HCT116 (cell line): ENCODE data around the gene FAM234B. TPM values are rescaled to one million over a fixed set of nuclear protein-coding genes. Genes with fewer than 3 reads are reported as not detected.

ENCODE experiments used
- ATAC-seq: fragments of 200-7000 bp; cut with Tn5 transposase; 2 replicates; pipeline ENCODE4 v1.9.1; 2020; ENCODE audit warnings: mild to moderate bottlenecking, moderate library complexity
- BruUV-seq: library from RNA; stranded (reverse); fragments of 400-500 nt; replicated peaks from 2 replicates; lab custom pipeline; 2021; lab: Mats Ljungman, UMichigan
- CTCF ChIA-PET: fragments of 300-600 bp; sonication (Branson Sonifier 250); formaldehyde crosslinking; loops from one replicate; lab custom pipeline; 2021; ENCODE audit warnings: antibody characterized with exemption; lab: Charles Lee
- POLR2A ChIA-PET: fragments of 300-600, 350-600 bp; sonication (Branson Sonifier 250); formaldehyde crosslinking; loops from one replicate; lab custom pipeline; 2021; ENCODE audit warnings: antibody characterized with exemption; lab: Charles Lee
- RAD21 ChIA-PET, 2 experiments: fragments of 300-600 bp; sonication (Branson Sonifier 250); formaldehyde crosslinking; loops; one replicate each; lab custom pipeline; 2023; ENCODE audit warnings: low total read pairs in 2 of 2; ENCODE audit not compliant: uncharacterized antibody in 2 of 2, unreplicated experiment in 2 of 2, low non-redundant PET in 1 of 2; lab: Charles Lee
- DNase-seq: peaks from one replicate; pipeline ENCODE4 v3.0.0-alpha.2; 2010; ENCODE audit warnings: low read depth, low spot score
- H2AFZ ChIP-seq: fragments of 200-600 bp; shearing (Covaris generic), sonication (generic); 2 replicates; pipeline ENCODE4 v1.6.1; 2017; ENCODE audit warnings: low read depth, mixed run types, mixed read lengths, antibody characterized with exemption, low read length; ENCODE audit not compliant: poor library complexity, severe bottlenecking
- H3K27ac ChIP-seq: 2 replicates; pipeline ENCODE4 v1.5.1; 2012; ENCODE audit warnings: low read depth, low read length
- H3K27me3 ChIP-seq: fragments of 200-600 bp; sonication (generic); 2 replicates; pipeline ENCODE4 v1.6.1; 2016; ENCODE audit warnings: mixed run types, low read length, mixed read lengths; ENCODE audit not compliant: insufficient read depth
- H3K36me3 ChIP-seq, 2 experiments: fragments of 200-500 bp in 1 of 2; fragments of 200-600 bp in 1 of 2; sonication (Bioruptor generic) in 1 of 2; sonication (generic) in 1 of 2; 2 replicates each; pipeline versions ENCODE4 v1.5.1 to v1.6.1; 2014 to 2016; ENCODE audit warnings: low read length in 2 of 2, inconsistent platforms in 1 of 2, mixed read lengths in 1 of 2, mixed run types in 1 of 2; ENCODE audit not compliant: insufficient read depth in 2 of 2, control insufficient read depth in 1 of 2
- H3K4me1 ChIP-seq, 2 experiments: fragments of 200-600 bp in 1 of 2; sonication (generic) in 1 of 2; 2 replicates each; pipeline versions ENCODE4 v1.5.1 to v1.6.1; 2012 to 2017; ENCODE audit warnings: low read length in 2 of 2, inconsistent platforms in 1 of 2, mild to moderate bottlenecking in 1 of 2, mixed read lengths in 1 of 2, mixed run types in 1 of 2, moderate library complexity in 1 of 2; ENCODE audit not compliant: insufficient read depth in 2 of 2, control insufficient read depth in 1 of 2
- H3K4me2 ChIP-seq: fragments of 200-600 bp; sonication (generic); 2 replicates; pipeline ENCODE4 v1.6.1; 2017; ENCODE audit warnings: mixed run types, low read length, mixed read lengths
- H3K4me3 ChIP-seq, 2 experiments: fragments of 200-600 bp in 1 of 2; sonication (generic) in 1 of 2; replicated peaks in 1 of 2; 2 replicates each; pipeline ENCODE4 v1.5.1; 2011 to 2016; ENCODE audit warnings: low read length in 2 of 2, control low read depth in 1 of 2, low read depth in 1 of 2, mild to moderate bottlenecking in 1 of 2, mixed read lengths in 1 of 2, mixed run types in 1 of 2
- H3K79me2 ChIP-seq: fragments of 200-600 bp; sonication (generic); 2 replicates; pipeline ENCODE4 v1.6.1; 2017; ENCODE audit warnings: mild to moderate bottlenecking, mixed run types, low read length, moderate library complexity, mixed read lengths; ENCODE audit not compliant: insufficient read depth
- H3K9ac ChIP-seq: fragments of 200-600 bp; sonication (generic); 2 replicates; pipeline ENCODE4 v1.6.1; 2016; ENCODE audit warnings: low read length, mixed read lengths
- H3K9me2 ChIP-seq: fragments of 200-600 bp; sonication (generic), shearing (Covaris generic); 2 replicates; pipeline ENCODE4 v1.6.1; 2017; ENCODE audit warnings: mixed run types, mild to moderate bottlenecking, moderate library complexity; ENCODE audit not compliant: insufficient read depth
- H3K9me3 ChIP-seq, 2 experiments: fragments of 200-500 bp in 1 of 2; fragments of 200-600 bp in 1 of 2; sonication (Bioruptor generic) in 1 of 2; sonication (generic) in 1 of 2; 2 replicates each; pipeline ENCODE4 v1.6.1; 2014 to 2017; ENCODE audit warnings: low read length in 2 of 2, mixed read lengths in 2 of 2, inconsistent platforms in 1 of 2, low read depth in 1 of 2, mild to moderate bottlenecking in 1 of 2, mixed run types in 1 of 2, moderate library complexity in 1 of 2; ENCODE audit not compliant: control insufficient read depth in 1 of 2, insufficient read depth in 1 of 2
- H4K20me1 ChIP-seq: fragments of 200-600 bp; sonication (generic), shearing (Covaris generic); 2 replicates; pipeline ENCODE4 v1.6.1; 2017; ENCODE audit warnings: mixed run types, mild to moderate bottlenecking, moderate library complexity; ENCODE audit not compliant: insufficient read depth
- CBX3 ChIP-seq: IDR thresholded peaks from 2 replicates; pipeline ENCODE4 v1.6.1; 2012; ENCODE audit warnings: low read depth
- EGR1 ChIP-seq: IDR thresholded peaks from 2 replicates; pipeline ENCODE4 v1.6.1; 2012; ENCODE audit warnings: low read depth
- EZH2 ChIP-seq: fragments of 200-600 bp; sonication (generic); IDR thresholded peaks from 2 replicates; pipeline ENCODE4 v1.6.1; 2017; ENCODE audit warnings: antibody characterized with exemption, mixed run types
- FOSL1 ChIP-seq: IDR thresholded peaks from 2 replicates; pipeline ENCODE4 v1.6.1; 2012; ENCODE audit warnings: low read depth
- POLR2A ChIP-seq: IDR thresholded peaks from 2 replicates; pipeline ENCODE4 v1.7.0; 2011; ENCODE audit warnings: borderline replicate concordance; ENCODE audit not compliant: insufficient read depth, insufficient read length; ENCODE audit errors: extremely low read depth
- POLR2AphosphoS5 ChIP-seq: IDR thresholded peaks from 2 replicates; pipeline ENCODE4 v1.6.1; 2011; ENCODE audit warnings: mild to moderate bottlenecking, low read depth, low read length, moderate library complexity
- RAD21 ChIP-seq: IDR thresholded peaks from 2 replicates; pipeline ENCODE4 v1.6.1; 2012; ENCODE audit warnings: low read depth, mild to moderate bottlenecking
- REST ChIP-seq: IDR thresholded peaks from 2 replicates; pipeline ENCODE4 v1.6.1; 2012; ENCODE audit warnings: low read depth
- SIN3A ChIP-seq: IDR thresholded peaks from 2 replicates; pipeline ENCODE4 v1.6.1; 2012; ENCODE audit warnings: low read depth
- SP1 ChIP-seq: IDR thresholded peaks from 2 replicates; pipeline ENCODE4 v1.6.1; 2012; ENCODE audit warnings: low read depth
- SRF ChIP-seq: IDR thresholded peaks from 2 replicates; pipeline ENCODE4 v1.6.1; 2012; ENCODE audit warnings: low read depth
- ZBTB33 ChIP-seq: IDR thresholded peaks from 2 replicates; pipeline ENCODE4 v1.6.1; 2011; ENCODE audit warnings: mild to moderate bottlenecking, low read length, moderate library complexity; ENCODE audit not compliant: insufficient replicate concordance; ENCODE audit errors: extremely low read depth
- ZNF274 ChIP-seq: fragments of 200-500 bp; sonication (Bioruptor generic); IDR thresholded peaks from 2 replicates; pipeline ENCODE4 v1.6.1; 2014; ENCODE audit warnings: mild to moderate bottlenecking, low read depth, low read length, inconsistent platforms
- intact Hi-C: fragments of 100-400 bp; cut with micrococcal nuclease; formaldehyde crosslinking; loops from 2 replicates; pipeline ENCODE4 v1.10.0; 2022
- total RNA-seq: library from RNA; stranded (reverse); gene quantifications from one replicate; pipeline ENCODE4 v1.2.1, GENCODE V29; 2021; ENCODE audit not compliant: unreplicated experiment

FAM234B gene
- total RNA-seq, 1 experiment from 2014 or later, result 15.9 TPM

GRCh38 chr12:13030541-13031291, 13.5 kb upstream of the FAM234B start:
- DNase-seq (no peak), ATAC-seq (no peak)
- Histone ChIP-seq H3K4me3 (no peak overlapping the region), H3K9me3 (no peaks in the 10 kb centered on the region), H2AFZ (no peak overlapping the region), H3K36me3 (no peaks in the 10 kb centered on the region), H3K79me2 (no peaks in the 10 kb centered on the region), H3K4me2 (no peak overlapping the region), H3K27me3 (no peaks in the 10 kb centered on the region), H3K4me1 (no peaks in the 10 kb centered on the region), H3K9ac (no peak overlapping the region), H3K9me2 (no peaks in the 10 kb centered on the region), H3K27ac (no peak overlapping the region), H4K20me1 (no peaks in the 10 kb centered on the region)
- no peak for TF ChIP-seq SRF
- TF ChIP-seq REST, result no peak
- TF ChIP-seq POLR2AphosphoS5, result no peak
- no peak for TF ChIP-seq CBX3
- TF ChIP-seq SP1, result no peak
- no peak for TF ChIP-seq POLR2A
- TF ChIP-seq ZNF274, result no peak
- TF ChIP-seq FOSL1, result no peak
- TF ChIP-seq EGR1, result no peak
- no peak for TF ChIP-seq RAD21
- no peak for TF ChIP-seq SIN3A
- TF ChIP-seq EZH2, result no peak
- TF ChIP-seq ZBTB33, result no peak
- CTCF ChIA-PET, result no interaction called here
- BruUV-seq, result no TSS peak
- RAD21 ChIA-PET, result no interaction called here
- intact Hi-C loops, result no loop called here
- POLR2A ChIA-PET, result no interaction called here
